ENCODE measurements around the gene VSTM4. TPM values are rescaled to one million over a fixed set of nuclear protein-coding genes. Genes with fewer than 3 reads are reported as not detected.

The VSTM4 gene
- polyA plus RNA-seq, 1 of the 3 experiments (the other 2 are of a cell fraction): 0.39 TPM

- no peak for DNase-seq
- H3K4me2 ChIP-seq: no peak overlapping the region
- no peaks in the 10 kb centered on the region for H3K79me2 ChIP-seq (ENCODE audit: insufficient read depth)
- H3K9ac ChIP-seq: no peak overlapping the region
- POLR2A ChIA-PET: no interaction called here
- no peak for TF ChIP-seq NRF1 (IDR thresholded peaks at IDR 0.05; ENCODE audit: low read depth, low read length)
- no peak for TF ChIP-seq SMC3 (IDR thresholded peaks at IDR 0.05; ENCODE audit: low read depth, low read length)
- TF ChIP-seq, protein P1, sequence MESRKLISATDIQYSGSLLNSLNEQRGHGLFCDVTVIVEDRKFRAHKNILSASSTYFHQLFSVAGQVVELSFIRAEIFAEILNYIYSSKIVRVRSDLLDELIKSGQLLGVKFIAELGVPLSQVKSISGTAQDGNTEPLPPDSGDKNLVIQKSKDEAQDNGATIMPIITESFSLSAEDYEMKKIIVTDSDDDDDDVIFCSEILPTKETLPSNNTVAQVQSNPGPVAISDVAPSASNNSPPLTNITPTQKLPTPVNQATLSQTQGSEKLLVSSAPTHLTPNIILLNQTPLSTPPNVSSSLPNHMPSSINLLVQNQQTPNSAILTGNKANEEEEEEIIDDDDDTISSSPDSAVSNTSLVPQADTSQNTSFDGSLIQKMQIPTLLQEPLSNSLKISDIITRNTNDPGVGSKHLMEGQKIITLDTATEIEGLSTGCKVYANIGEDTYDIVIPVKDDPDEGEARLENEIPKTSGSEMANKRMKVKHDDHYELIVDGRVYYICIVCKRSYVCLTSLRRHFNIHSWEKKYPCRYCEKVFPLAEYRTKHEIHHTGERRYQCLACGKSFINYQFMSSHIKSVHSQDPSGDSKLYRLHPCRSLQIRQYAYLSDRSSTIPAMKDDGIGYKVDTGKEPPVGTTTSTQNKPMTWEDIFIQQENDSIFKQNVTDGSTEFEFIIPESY (IDR thresholded peaks at IDR 0.05; ENCODE audit: borderline replicate concordance, low read depth): no peak
- TF ChIP-seq, protein P2, sequence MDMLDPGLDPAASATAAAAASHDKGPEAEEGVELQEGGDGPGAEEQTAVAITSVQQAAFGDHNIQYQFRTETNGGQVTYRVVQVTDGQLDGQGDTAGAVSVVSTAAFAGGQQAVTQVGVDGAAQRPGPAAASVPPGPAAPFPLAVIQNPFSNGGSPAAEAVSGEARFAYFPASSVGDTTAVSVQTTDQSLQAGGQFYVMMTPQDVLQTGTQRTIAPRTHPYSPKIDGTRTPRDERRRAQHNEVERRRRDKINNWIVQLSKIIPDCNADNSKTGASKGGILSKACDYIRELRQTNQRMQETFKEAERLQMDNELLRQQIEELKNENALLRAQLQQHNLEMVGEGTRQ (IDR thresholded peaks at IDR 0.05; ENCODE audit: borderline replicate concordance, low read depth, low read length): no peak
- no peak for TF ChIP-seq CHD2 (IDR thresholded peaks at IDR 0.05; ENCODE audit: low read length, partially characterized antibody)
- TF ChIP-seq RFX5 (IDR thresholded peaks at IDR 0.05; ENCODE audit: low read length): no peak
- 60% methylated on average over 1 of the region's 1 CpG for WGBS (ENCODE audit: low lambda C conversion rate)
- peaks cover 0 to 38% of the 10 kb centered on the region in 2 experiments; a peak in 2 of 4 replicates for H3K4me1 ChIP-seq (ENCODE audit: control insufficient read depth in 1 of 2, insufficient read depth in 2 of 2, low read depth in 1 of 2, low read length in 1 of 2)
- H3K36me3 ChIP-seq (replicated peaks in 1 of 2; ENCODE audit: control insufficient read depth in 1 of 2, insufficient read depth in 2 of 2, low read length in 1 of 2): no peaks in the 10 kb centered on the region
- H3K9me3 ChIP-seq: no peaks in the 10 kb centered on the region
- no peaks in the 10 kb centered on the region for H3F3A ChIP-seq (replicated peaks; ENCODE audit: insufficient read depth)
- no peak overlapping the region for H3K27ac ChIP-seq (ENCODE audit: low read depth in 2 of 2, low read length in 1 of 2)
- no peaks in the 10 kb centered on the region for H3K27me3 ChIP-seq (ENCODE audit: insufficient read depth)
- no peaks in the 10 kb centered on the region for H3K9me2 ChIP-seq
- H3K4me3 ChIP-seq (ENCODE audit: low read depth in 2 of 2, low read length in 1 of 2): no peak overlapping the region
- CTCF ChIA-PET: interaction anchor here (0.9 to 1.3 kb wide), 3 partner anchors 9 to 11 kb away, joined by 3 to 5 read pairs (median 3); no protein-coding TSS in a partner anchor
- no peak overlapping the region for H2AFZ ChIP-seq (ENCODE audit: low read depth)
- H4K20me1 ChIP-seq (ENCODE audit: insufficient read depth): no peaks in the 10 kb centered on the region
Observed at GRCh38 chr10:49153971-49154370, 38.6 kb upstream of the VSTM4 start.

DNA sequence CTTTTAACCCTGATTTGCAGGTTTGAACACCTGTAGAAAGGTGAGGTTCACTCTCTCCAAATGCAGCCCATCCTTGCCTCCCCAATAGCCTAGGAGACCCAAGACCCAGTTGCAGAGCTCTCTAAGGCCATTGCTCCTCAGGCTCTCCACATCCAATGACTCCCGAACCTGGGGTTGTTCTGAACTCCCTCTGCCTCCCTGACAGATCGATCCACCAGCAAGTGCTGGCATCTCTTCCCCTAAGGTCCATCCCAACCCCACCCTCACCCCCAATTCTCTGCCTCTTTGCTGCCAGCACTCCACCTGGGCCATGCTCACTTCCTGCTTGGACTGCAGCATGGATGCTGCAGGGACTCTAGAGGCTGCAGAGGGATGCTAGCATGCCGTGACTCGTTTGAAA is 37.8 kb upstream of the VSTM4 start:
- no peaks in the 10 kb centered on the region for H3K36me3 ChIP-seq (replicated peaks in 1 of 2; ENCODE audit: control insufficient read depth in 1 of 2, insufficient read depth in 2 of 2, low read length in 1 of 2)
- H3K4me3 ChIP-seq (ENCODE audit: low read depth in 2 of 2, low read length in 1 of 2): no peak overlapping the region
- no peak for DNase-seq
- no peak overlapping the region; a peak in 1 of 4 replicates for H3K27ac ChIP-seq (ENCODE audit: low read depth in 2 of 2, low read length in 1 of 2)
- H3K4me1 ChIP-seq (ENCODE audit: control insufficient read depth in 1 of 2, insufficient read depth in 2 of 2, low read depth in 1 of 2, low read length in 1 of 2): peaks cover 0 to 38% of the 10 kb centered on the region in 2 experiments; a peak in 2 of 4 replicates
- H3K9me3 ChIP-seq: no peaks in the 10 kb centered on the region
- no peak overlapping the region for H2AFZ ChIP-seq (ENCODE audit: low read depth)
- no peaks in the 10 kb centered on the region for H3K9me2 ChIP-seq
- H3K27me3 ChIP-seq (ENCODE audit: insufficient read depth): no peaks in the 10 kb centered on the region
- H3K4me2 ChIP-seq: no peak overlapping the region
- no peaks in the 10 kb centered on the region for H3F3A ChIP-seq (replicated peaks; ENCODE audit: insufficient read depth)
- H3K9ac ChIP-seq: no peak overlapping the region
- H3K79me2 ChIP-seq (ENCODE audit: insufficient read depth): no peaks in the 10 kb centered on the region
- POLR2A ChIA-PET: no interaction called here
- 15% methylated on average over 4 of the region's 4 CpGs for WGBS (ENCODE audit: low lambda C conversion rate)
- CTCF ChIA-PET: interaction anchor here (0.9 to 1.5 kb wide), 2 partner anchors 11 to 497 kb away, joined by 3 to 5 read pairs; no protein-coding TSS in a partner anchor
- no peaks in the 10 kb centered on the region for H4K20me1 ChIP-seq (ENCODE audit: insufficient read depth)
- TF ChIP-seq PBX3 (IDR thresholded peaks at IDR 0.05) (no peak), RCOR1 (IDR thresholded peaks at IDR 0.05; ENCODE audit: low read length) (no peak), CTCF (IDR thresholded peaks at IDR 0.05) (no peak), CHD2 (IDR thresholded peaks at IDR 0.05; ENCODE audit: low read length, partially characterized antibody) (no peak), EZH2phosphoT487 (IDR thresholded peaks at IDR 0.05; ENCODE audit: borderline replicate concordance, low read depth) (no peak), POLR2AphosphoS5 (IDR thresholded peaks at IDR 0.05; ENCODE audit: low read depth, low read length) (no peak), RXRA (IDR thresholded peaks at IDR 0.05; ENCODE audit: borderline replicate concordance, low read depth) (no peak), NRF1 (IDR thresholded peaks at IDR 0.05; ENCODE audit: low read depth, low read length) (no peak), FOXM1 (IDR thresholded peaks at IDR 0.05; ENCODE audit: low read depth) (no peak), RFX5 (IDR thresholded peaks at IDR 0.05; ENCODE audit: low read length) (no peak)
- TF ChIP-seq, protein P3, sequence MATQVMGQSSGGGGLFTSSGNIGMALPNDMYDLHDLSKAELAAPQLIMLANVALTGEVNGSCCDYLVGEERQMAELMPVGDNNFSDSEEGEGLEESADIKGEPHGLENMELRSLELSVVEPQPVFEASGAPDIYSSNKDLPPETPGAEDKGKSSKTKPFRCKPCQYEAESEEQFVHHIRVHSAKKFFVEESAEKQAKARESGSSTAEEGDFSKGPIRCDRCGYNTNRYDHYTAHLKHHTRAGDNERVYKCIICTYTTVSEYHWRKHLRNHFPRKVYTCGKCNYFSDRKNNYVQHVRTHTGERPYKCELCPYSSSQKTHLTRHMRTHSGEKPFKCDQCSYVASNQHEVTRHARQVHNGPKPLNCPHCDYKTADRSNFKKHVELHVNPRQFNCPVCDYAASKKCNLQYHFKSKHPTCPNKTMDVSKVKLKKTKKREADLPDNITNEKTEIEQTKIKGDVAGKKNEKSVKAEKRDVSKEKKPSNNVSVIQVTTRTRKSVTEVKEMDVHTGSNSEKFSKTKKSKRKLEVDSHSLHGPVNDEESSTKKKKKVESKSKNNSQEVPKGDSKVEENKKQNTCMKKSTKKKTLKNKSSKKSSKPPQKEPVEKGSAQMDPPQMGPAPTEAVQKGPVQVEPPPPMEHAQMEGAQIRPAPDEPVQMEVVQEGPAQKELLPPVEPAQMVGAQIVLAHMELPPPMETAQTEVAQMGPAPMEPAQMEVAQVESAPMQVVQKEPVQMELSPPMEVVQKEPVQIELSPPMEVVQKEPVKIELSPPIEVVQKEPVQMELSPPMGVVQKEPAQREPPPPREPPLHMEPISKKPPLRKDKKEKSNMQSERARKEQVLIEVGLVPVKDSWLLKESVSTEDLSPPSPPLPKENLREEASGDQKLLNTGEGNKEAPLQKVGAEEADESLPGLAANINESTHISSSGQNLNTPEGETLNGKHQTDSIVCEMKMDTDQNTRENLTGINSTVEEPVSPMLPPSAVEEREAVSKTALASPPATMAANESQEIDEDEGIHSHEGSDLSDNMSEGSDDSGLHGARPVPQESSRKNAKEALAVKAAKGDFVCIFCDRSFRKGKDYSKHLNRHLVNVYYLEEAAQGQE (IDR thresholded peaks at IDR 0.05; ENCODE audit: low read depth, low read length): no peak
- TF ChIP-seq, protein P4, sequence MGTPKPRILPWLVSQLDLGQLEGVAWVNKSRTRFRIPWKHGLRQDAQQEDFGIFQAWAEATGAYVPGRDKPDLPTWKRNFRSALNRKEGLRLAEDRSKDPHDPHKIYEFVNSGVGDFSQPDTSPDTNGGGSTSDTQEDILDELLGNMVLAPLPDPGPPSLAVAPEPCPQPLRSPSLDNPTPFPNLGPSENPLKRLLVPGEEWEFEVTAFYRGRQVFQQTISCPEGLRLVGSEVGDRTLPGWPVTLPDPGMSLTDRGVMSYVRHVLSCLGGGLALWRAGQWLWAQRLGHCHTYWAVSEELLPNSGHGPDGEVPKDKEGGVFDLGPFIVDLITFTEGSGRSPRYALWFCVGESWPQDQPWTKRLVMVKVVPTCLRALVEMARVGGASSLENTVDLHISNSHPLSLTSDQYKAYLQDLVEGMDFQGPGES (IDR thresholded peaks at IDR 0.05; ENCODE audit: low read depth, low read length): no peak
